ENCODE results near the gene EDN1. TPM values are rescaled to one million over a fixed set of nuclear protein-coding genes. Genes with fewer than 3 reads are reported as not detected.

EDN1 gene
- total and polyA plus RNA-seq, 2 of the 13 experiments (the other 11 are each of a cell fraction or from before 2014, with no cell fraction given): 0.15 to 1.2 TPM

DNA sequence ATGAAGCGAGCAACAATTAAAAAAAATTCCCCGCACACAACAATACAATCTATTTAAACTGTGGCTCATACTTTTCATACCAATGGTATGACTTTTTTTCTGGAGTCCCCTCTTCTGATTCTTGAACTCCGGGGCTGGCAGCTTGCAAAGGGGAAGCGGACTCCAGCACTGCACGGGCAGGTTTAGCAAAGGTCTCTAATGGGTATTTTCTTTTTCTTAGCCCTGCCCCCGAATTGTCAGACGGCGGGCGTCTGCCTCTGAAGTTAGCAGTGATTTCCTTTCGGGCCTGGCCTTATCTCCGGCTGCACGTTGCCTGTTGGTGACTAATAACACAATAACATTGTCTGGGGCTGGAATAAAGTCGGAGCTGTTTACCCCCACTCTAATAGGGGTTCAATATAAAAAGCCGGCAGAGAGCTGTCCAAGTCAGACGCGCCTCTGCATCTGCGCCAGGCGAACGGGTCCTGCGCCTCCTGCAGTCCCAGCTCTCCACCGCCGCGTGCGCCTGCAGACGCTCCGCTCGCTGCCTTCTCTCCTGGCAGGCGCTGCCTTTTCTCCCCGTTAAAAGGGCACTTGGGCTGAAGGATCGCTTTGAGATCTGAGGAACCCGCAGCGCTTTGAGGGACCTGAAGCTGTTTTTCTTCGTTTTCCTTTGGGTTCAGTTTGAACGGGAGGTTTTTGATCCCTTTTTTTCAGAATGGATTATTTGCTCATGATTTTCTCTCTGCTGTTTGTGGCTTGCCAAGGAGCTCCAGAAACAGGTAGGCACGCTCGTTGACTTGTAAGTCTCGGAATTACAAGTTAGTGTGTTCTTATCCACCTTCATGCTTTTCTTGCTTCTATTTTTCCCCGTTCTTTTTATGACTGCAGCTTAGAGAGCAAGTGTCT is at the start of gene EDN1 (continued):
- TF ChIP-seq, protein P1, sequence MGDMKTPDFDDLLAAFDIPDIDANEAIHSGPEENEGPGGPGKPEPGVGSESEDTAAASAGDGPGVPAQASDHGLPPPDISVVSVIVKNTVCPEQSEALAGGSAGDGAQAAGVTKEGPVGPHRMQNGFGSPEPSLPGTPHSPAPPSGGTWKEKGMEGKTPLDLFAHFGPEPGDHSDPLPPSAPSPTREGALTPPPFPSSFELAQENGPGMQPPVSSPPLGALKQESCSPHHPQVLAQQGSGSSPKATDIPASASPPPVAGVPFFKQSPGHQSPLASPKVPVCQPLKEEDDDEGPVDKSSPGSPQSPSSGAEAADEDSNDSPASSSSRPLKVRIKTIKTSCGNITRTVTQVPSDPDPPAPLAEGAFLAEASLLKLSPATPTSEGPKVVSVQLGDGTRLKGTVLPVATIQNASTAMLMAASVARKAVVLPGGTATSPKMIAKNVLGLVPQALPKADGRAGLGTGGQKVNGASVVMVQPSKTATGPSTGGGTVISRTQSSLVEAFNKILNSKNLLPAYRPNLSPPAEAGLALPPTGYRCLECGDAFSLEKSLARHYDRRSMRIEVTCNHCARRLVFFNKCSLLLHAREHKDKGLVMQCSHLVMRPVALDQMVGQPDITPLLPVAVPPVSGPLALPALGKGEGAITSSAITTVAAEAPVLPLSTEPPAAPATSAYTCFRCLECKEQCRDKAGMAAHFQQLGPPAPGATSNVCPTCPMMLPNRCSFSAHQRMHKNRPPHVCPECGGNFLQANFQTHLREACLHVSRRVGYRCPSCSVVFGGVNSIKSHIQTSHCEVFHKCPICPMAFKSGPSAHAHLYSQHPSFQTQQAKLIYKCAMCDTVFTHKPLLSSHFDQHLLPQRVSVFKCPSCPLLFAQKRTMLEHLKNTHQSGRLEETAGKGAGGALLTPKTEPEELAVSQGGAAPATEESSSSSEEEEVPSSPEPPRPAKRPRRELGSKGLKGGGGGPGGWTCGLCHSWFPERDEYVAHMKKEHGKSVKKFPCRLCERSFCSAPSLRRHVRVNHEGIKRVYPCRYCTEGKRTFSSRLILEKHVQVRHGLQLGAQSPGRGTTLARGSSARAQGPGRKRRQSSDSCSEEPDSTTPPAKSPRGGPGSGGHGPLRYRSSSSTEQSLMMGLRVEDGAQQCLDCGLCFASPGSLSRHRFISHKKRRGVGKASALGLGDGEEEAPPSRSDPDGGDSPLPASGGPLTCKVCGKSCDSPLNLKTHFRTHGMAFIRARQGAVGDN (CRISPR knock-in tag; IDR thresholded peaks at IDR 0.05): peak; percentile 61
- TF ChIP-seq SALL1 (CRISPR knock-in tag; IDR thresholded peaks at IDR 0.05) (0 out of 2 replicates have a peak, but pooled peaks have one; percentile 21), ZNF10 (CRISPR knock-in tag; IDR thresholded peaks at IDR 0.05; ENCODE audit: borderline replicate concordance, low read depth) (no peak), ZBTB1 (CRISPR knock-in tag; IDR thresholded peaks at IDR 0.05; ENCODE audit: borderline replicate concordance) (no peak), ARNT2 (CRISPR knock-in tag; IDR thresholded peaks at IDR 0.05; ENCODE audit: low read depth) (no peak), ZNF274 (CRISPR knock-in tag; IDR thresholded peaks at IDR 0.05) (no peak), ZNF772 (CRISPR knock-in tag; IDR thresholded peaks at IDR 0.05) (peak; percentile 19; the same call in 1 of the 2 replicates), TBX2 (CRISPR knock-in tag; IDR thresholded peaks at IDR 0.05; ENCODE audit: borderline replicate concordance) (peak; percentile 34; the same call in 1 of the 2 replicates), XRCC5 (optimal IDR thresholded peaks at IDR 0.05; ENCODE audit: low read length) (peak; percentile 36), ZNF354B (CRISPR knock-in tag; IDR thresholded peaks at IDR 0.05) (no peak), EZH2 (conservative IDR thresholded peaks at IDR 0.05; ENCODE audit: low read depth, low read length) (peak; percentile 22; the same call in 1 of the 2 replicates), KLF15 (CRISPR knock-in tag; IDR thresholded peaks at IDR 0.05; ENCODE audit: borderline replicate concordance) (no peak), CCDC6 (CRISPR knock-in tag; IDR thresholded peaks at IDR 0.05) (0 out of 2 replicates have a peak, but pooled peaks have one; percentile 45)
- TF ChIP-seq, protein P2, sequence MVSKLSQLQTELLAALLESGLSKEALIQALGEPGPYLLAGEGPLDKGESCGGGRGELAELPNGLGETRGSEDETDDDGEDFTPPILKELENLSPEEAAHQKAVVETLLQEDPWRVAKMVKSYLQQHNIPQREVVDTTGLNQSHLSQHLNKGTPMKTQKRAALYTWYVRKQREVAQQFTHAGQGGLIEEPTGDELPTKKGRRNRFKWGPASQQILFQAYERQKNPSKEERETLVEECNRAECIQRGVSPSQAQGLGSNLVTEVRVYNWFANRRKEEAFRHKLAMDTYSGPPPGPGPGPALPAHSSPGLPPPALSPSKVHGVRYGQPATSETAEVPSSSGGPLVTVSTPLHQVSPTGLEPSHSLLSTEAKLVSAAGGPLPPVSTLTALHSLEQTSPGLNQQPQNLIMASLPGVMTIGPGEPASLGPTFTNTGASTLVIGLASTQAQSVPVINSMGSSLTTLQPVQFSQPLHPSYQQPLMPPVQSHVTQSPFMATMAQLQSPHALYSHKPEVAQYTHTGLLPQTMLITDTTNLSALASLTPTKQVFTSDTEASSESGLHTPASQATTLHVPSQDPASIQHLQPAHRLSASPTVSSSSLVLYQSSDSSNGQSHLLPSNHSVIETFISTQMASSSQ (IDR thresholded peaks at IDR 0.05; ENCODE audit: low read depth): no peak
- TF ChIP-seq, protein P2 (CRISPR knock-in tag; IDR thresholded peaks at IDR 0.05; ENCODE audit: borderline replicate concordance): no peak
- TF ChIP-seq, protein P3, sequence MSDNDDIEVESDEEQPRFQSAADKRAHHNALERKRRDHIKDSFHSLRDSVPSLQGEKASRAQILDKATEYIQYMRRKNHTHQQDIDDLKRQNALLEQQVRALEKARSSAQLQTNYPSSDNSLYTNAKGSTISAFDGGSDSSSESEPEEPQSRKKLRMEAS (IDR thresholded peaks at IDR 0.05): no peak
- TF ChIP-seq, protein P4, sequence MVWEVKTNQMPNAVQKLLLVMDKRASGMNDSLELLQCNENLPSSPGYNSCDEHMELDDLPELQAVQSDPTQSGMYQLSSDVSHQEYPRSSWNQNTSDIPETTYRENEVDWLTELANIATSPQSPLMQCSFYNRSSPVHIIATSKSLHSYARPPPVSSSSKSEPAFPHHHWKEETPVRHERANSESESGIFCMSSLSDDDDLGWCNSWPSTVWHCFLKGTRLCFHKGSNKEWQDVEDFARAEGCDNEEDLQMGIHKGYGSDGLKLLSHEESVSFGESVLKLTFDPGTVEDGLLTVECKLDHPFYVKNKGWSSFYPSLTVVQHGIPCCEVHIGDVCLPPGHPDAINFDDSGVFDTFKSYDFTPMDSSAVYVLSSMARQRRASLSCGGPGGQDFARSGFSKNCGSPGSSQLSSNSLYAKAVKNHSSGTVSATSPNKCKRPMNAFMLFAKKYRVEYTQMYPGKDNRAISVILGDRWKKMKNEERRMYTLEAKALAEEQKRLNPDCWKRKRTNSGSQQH (CRISPR knock-in tag; IDR thresholded peaks at IDR 0.05; ENCODE audit: low read depth): 0 out of 2 replicates have a peak, but pooled peaks have one; percentile 31
